GM21786 (cell line): ENCODE data around the gene LTBP1.

Experiments used
- ATAC-seq: cut with Tn5 transposase; IDR thresholded peaks from one replicate; pipeline ENCODE4 v1.9.1; 2021; ENCODE audit not compliant: unreplicated experiment

LTBP1 gene

GRCh38 chr2:33326100-33326499, 379.3 kb downstream of the LTBP1 start:
- no peak for ATAC-seq

- no peak for ATAC-seq
Measured at GRCh38 chr2:33333433-33333832, 386.7 kb downstream of the LTBP1 start.

DNA sequence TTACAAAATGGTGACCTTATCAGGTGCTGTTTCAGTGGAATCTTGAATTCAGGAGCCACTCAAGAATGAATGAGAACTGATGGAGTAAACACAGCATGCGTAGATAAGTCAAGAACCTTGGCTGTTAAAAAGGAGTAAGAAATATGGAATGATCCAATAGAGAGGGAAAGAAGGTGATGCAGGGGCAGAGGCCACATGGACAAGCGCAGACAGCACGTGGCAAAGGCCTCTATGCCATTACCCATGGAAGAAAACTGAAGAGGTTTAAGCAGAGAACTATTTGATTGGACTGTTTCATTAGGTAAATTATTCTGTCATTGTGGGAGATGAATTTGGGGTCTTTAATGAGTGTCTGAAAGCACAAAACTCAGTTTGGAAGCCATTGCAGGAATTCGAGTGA, 387.3 kb downstream of the LTBP1 start:
- no peak for ATAC-seq

GRCh38 chr2:33335516-33335915, 388.8 kb downstream of the LTBP1 start:
- ATAC-seq: no peak

GRCh38 chr2:33336036-33336625, 389.4 kb downstream of the LTBP1 start:
- no peak for ATAC-seq

GRCh38 chr2:33337385-33337960, 390.7 kb downstream of the LTBP1 start:
- ATAC-seq: no peak

- no peak for ATAC-seq
Measured at GRCh38 chr2:33337981-33338380, 391.2 kb downstream of the LTBP1 start.

GRCh38 chr2:33339269-33339668, 392.5 kb downstream of the LTBP1 start:
- no peak for ATAC-seq

GRCh38 chr2:33340280-33340679, 393.5 kb downstream of the LTBP1 start:
- no peak for ATAC-seq

DNA sequence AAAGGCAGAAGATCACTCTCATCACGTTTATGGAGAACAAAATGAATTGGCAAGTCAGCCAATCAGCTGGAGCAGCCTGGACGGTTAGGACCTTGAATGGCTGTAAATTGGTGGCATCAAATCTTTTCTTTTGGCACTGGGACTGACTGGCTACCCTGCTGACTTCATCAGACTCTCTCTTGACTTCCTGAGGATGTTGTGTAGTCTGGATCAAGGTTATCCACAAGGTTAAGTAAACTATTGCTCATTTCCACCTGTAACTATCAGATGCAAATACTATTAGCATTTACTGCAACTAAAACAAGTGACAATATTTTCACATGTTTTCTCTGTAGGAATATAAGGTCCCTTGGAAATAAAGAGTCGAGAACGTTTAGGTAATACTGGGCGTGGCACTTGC, 395.4 kb downstream of the LTBP1 start:
- ATAC-seq: no peak

- no peak for ATAC-seq
Measured at GRCh38 chr2:33342705-33343104, 396.0 kb downstream of the LTBP1 start.

DNA sequence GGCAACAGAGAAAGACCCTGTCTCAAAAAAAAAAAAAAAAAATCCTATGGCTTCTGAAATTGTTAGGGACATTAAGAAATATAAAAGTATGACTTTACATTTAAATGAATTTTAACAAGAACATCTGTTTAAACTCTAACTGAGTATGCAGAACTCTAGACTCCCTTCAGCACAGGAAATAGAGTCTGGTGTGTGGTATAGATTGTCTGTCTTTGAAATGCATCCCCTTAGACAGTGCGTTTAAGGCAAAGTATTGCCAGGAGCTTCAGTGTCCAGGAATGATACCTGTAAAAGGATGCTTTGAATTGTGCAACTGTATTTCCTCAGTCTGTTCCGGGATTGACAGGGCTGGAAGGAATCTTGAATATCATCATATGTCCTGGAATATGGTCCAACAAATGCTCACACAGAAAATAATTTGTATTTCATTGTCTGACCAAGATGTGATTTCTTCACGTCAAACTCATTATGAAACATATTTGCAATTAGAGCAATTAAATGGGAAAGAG, 396.7 kb downstream of the LTBP1 start:
- ATAC-seq: no peak

- no peak for ATAC-seq
Measured at GRCh38 chr2:33344230-33344629, 397.5 kb downstream of the LTBP1 start.

GRCh38 chr2:33347856-33348255, 401.1 kb downstream of the LTBP1 start:
- ATAC-seq: no peak

DNA sequence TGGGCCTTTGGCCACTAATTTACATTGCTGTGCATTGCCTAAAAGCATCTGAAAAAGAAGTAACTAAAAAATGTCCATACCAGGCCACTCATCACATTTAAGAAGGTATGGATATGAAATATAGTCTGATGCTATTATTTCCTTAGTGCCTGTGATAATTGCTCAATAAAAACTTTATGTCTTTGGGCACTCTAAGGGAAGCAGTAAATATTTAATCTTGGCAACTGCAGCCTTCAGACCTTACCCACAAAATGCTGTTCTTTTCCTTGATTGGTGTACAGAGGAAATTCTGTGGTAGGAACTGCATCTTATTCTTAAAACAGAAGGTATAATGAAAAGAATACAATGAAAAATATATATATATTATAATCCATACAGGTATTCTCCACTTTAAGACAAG, 403.9 kb downstream of the LTBP1 start:
- no peak for ATAC-seq

DNA sequence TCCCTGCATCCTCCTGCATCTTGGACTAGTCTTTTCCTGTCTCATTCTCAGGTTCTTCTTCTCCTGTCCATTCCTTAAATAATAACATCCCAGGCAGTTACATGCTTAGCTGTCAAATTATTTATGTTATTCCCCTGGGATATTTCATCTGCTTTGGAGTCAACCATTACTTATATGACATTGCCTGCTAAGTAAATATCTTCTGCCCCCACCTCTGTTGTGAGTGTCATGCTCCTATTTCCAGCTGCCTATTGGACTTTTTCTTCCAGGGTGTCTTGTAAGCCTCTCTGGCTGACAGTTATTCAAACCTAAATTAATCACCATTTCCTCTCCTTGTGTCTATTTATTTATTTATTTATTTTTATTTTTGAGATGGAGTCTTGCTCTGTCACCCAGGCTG, 405.0 kb downstream of the LTBP1 start:
- no peak for ATAC-seq

- no peak for ATAC-seq
Measured at GRCh38 chr2:33354981-33355380, 408.2 kb downstream of the LTBP1 start.

DNA sequence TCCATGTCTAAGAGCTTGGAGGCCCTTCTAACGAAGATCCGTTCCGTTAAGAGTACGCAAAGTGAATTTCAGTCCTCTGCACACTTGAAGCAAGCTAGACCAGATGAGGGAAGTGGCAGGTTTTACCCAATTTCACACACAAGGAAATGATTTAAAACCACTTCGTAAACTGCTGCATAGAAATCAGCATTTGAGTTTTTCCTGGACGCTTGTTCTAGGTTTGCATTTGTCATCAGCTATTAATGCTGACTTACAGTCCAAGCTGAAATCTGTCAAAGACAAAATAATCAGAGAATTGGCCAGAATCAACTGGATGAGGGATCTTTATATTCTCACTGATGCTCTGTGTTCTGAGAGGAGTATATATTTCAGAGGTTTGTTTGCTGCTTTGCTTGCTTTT, 412.1 kb downstream of the LTBP1 start:
- no peak for ATAC-seq

DNA sequence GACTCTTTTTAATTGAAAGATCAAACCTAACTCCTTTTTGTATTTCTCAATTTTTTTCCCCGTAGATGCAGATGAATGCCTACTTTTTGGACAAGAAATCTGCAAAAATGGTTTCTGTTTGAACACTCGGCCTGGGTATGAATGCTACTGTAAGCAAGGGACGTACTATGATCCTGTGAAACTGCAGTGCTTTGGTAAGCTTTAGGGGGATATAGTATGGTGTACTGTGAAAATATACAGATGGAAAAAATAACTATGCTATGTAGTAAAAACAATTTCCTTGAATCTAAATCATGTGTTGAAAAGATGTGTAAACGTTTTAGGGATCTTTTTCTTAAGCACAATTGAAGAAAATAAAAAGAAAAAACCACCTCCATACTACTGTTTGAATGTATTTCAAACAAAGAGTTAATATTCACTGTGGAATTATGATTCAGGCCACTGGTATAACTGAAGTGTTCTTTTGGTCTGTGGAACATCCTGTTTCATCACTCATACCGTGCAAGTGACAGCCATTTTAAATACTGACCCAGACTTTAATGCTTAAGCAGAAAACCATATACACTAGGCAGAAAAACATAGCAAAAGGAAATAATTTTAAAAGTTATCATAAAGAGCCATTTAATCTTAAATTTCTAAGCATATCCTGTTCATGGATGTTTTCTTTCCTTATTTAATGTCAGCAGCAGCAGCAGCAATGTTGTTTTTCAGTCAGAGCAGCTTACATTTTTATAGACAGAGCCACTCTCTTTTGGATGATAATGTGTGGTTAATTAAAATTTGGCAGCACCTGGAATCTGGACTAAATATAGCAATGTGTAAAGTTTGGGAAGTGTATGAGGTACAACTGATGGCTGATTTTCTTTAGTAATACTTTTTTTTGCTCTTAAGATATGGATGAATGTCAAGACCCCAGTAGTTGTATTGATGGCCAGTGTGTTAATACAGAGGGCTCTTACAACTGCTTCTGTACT, 416.9 kb downstream of the LTBP1 start:
- ATAC-seq: no peak

GRCh38 chr2:33365264-33365970, 418.7 kb downstream of the LTBP1 start:
- no peak for ATAC-seq

DNA sequence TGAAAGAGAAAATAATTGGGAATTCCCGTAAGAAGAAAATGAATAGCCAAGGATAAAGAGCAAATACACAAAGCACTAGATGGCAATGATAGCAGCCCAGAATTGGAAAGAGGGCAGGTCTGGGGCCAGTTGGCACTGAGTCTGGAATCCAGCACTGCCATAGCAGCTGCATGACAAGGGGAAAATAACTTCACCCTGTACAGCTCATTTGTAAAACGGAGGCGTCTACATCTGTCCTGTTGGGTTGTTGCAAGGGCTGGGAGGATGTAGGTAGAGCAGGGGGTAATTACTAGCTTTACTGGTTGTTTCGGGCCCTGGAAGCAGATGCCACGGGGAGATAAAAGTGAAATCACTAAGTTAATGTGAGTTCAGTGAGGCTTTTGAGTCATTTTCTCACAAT, 419.7 kb downstream of the LTBP1 start:
- no peak for ATAC-seq
